GM21786 (cell line): ENCODE results near the gene CAMTA1.

ENCODE experiments used
- ATAC-seq: cut with Tn5 transposase; IDR thresholded peaks from one replicate; pipeline ENCODE4 v1.9.1; 2021; ENCODE audit not compliant: unreplicated experiment

Gene CAMTA1

DNA sequence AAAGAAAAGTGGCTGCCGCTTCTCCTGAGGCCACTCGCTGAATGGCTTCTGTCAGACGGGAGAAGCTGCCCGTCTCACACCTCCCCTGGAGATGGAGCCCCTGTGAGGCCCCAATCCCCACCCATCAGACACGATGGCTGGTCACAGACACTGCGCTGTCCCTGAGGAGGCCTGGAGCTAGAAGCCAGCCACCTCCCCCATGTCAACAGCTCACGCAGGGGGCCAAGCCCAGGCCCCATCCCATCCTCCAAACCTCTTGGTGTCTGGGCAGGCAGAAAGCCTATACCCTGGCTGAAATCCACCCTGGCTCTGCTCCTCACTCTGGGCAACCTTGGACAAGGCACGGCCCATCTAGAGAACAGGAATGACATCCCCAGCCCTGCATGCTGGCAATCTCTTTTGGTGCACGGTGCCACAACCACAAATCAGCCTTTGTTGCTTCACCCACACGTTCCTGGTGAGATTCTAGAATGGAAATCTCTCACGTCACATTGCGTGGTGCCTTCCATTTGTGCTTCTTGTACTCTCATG, 711.9 kb downstream of the CAMTA1 start:
- ATAC-seq: no peak

GRCh38 chr1:7500381-7501083, 715.3 kb downstream of the CAMTA1 start:
- ATAC-seq: no peak

GRCh38 chr1:7501084-7501491, 715.8 kb downstream of the CAMTA1 start:
- ATAC-seq: no peak

DNA sequence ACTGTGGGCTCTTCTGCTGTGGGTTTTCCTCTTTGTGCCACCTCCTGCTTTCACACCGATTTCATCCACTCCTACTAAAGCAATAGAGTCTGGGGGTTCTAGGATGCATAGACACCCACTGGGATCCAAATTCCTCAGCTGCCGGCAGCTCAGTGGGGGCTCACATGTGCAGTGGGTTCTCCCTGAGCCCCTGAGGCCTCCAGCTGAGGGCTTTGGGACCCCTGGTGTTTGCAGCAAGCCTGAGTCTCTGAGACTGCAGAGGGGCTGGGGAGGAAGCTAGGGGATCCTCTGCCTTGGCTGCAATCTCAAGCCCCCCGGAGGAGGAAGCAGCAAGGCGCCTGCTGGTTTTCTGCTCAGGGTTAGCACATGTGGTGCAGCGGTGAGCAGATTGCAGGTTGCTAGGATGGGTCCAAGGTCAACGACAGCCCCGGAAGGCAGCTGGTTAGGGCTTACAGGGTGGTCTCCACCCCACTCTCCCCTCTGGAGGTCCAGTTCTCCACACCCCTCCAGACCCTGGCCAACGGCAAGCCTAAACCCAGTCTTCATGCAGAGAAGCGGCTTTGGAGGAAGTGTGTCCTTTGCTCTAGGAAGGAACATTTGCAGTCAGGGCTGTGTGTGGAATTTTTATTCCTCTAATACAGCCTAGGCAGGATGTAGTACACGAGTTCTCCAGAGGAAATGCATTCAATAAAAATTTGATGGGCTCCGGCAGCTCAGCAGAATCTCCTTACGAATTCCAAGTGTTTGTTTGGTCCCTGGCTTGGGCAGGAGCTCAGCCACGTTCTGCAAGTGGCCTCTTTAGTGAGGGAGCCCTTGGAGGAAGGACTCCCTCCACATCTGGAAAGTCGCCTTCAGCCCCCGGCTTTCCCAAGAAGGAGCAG, 716.7 kb downstream of the CAMTA1 start:
- ATAC-seq: no peak

- ATAC-seq: no peak
Observed at GRCh38 chr1:7503691-7504437, 718.6 kb downstream of the CAMTA1 start.

DNA sequence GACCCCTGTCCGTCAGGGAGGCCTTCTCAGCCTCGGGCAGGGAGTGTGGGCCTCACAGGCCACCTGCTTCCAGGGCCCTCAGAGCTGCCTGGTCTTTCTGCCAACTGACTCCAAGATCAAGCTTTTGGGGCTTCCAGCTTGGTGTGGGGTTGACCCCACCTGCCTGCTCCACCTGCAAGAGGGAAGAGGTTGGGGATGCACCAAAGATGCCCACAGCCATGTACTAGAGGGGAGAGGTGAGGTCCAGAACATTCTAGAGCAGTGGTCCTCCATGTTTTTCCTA, 719.1 kb downstream of the CAMTA1 start:
- ATAC-seq: no peak

DNA sequence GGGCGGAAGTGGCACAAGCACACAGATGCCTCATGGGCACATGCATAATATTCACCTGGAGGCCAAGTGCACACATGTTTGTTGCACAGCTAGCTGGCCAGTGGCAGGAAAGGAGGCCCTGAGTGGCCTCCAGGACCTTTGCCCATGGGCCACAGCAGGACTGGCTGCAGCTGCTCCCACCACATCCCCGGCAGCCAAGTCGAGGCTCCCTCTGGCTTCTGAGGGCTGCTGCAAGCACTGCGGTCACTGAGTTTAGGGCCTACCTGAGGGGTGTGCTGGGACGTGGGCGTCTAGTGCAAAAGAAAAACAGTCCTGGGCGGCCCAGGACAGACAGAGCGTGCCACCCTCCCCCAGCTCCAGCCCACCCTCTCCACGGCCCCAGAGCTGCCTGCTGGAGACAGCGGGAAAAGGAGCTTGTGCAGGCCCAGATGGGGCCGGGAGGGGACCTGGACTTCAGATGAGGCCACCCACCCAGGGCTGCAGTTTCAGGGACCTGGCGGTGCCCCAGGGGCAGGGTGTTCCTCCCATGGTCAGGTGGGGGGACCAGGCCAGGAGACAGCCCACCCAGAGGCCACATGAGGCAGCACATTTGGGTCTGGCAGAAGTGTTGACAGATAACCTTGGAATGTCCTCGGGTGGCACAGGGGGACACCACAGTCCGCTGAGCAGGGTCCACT, 720.0 kb downstream of the CAMTA1 start:
- no peak for ATAC-seq

DNA sequence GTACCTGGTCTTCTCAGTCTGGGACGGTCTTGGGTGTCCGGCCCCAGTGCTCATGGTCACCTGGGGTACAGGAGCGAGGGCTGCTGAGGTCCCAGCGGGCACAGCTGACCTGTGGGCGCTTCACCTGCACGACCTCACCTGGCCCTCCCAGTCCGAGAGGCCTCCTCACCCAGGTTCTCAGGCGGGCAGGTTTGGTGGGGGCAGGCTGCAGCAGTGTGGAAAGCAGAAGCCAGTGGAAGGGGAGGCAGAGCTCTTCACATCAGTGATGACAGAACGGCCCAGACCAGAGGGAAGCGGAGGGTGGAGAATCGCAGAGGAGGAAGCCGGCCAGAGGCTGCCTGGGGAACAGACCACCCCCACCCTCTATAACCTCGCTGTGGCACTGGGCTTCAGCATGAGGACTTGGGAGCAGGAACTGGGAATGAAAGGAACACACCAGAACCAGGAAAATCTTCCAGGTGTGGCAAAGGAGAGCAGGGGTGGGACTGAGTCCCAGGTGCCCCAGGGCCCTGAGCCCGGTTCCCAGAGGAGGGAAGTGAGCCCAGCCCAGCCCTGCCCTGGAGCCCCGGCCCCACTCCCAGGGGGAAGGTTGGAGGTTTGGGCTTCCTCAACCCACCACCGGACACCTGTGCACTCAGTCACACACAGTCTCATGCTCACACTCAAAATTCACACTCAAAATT, 720.7 kb downstream of the CAMTA1 start:
- no peak for ATAC-seq

DNA sequence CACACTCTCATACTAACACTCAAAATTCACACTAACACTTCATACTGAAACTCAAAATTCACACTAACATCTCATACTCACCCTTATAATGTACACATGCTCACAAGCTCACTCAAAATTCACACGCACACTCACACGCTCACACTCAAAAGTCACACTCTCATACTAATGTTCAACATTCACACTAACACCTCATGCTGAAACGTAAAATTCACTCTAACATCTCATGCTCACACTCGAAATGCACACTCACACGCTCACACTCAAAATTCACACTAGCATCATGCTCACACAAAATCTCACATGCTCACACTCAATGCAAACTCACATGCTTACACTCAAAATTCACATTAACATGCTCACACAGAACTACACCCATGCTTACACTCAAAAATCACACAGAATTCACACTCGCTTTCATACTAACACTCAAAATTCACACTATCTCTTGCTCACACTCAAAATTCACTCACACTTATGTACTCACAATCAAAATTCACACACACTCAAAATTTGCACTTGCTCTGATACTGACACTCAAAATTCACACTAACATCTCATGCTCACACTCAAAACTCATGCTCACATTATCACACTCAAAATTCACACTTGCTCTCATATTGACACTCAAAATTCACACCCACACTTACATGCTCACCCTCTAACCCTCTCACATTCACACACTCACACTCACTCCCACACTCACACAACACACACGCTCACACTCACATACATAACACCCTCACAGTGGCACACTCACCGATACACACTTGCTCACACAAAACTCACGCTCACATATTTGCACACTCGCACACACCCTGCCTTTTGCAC, 721.4 kb downstream of the CAMTA1 start:
- ATAC-seq: no peak

GRCh38 chr1:7507285-7508019, 722.2 kb downstream of the CAMTA1 start:
- ATAC-seq: no peak

- ATAC-seq: no peak
Observed at GRCh38 chr1:7508052-7508933, 723.0 kb downstream of the CAMTA1 start.

DNA sequence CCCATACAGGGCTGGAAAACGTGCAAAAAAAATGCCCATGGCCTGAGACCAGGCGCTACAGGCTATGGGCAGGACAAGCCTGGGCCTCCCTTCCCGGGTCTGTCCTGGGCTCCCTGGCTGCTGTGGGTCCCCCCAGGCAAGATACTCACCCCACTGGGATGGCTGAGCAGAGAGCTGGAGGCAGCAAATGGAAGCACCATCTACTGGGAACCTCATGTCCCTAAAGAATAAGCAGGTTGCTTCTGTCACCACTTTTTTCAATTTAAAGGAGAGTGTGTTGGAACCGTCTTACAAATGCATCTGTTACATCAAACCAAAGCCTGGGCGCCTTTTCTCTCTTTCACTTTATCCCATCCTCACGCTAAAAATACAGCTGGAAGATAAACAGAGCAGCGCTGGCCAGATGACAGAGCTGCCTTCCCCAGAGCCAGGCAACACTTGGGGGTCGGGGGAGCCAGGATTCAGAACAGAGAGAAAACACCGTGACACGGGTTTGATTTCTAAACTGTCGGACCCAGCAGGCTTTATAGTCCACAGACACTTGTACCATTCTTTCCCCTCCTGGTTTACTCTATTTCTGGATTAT, 723.8 kb downstream of the CAMTA1 start:
- no peak for ATAC-seq

DNA sequence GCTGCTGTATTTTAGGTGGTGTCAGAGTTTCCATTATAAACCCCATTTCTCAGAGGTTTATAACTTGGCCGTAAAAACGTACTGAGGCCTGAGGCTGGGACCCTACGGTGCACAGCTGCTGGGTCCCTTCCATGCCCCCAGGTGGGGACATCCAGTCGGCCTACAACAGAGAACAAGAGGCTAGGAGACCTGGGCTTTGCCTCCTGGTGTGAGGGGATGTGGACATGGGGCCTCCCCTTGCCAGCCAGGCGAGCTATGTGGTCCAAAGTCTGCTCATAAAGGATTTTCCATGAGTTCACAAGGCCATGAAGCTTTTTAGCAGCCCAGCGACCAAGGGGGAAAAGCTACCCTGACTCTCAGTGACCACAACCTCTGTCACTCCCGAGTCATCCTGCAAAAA, 724.3 kb downstream of the CAMTA1 start:
- ATAC-seq: no peak

- ATAC-seq: no peak
Observed at GRCh38 chr1:7510389-7510931, 725.2 kb downstream of the CAMTA1 start.

DNA sequence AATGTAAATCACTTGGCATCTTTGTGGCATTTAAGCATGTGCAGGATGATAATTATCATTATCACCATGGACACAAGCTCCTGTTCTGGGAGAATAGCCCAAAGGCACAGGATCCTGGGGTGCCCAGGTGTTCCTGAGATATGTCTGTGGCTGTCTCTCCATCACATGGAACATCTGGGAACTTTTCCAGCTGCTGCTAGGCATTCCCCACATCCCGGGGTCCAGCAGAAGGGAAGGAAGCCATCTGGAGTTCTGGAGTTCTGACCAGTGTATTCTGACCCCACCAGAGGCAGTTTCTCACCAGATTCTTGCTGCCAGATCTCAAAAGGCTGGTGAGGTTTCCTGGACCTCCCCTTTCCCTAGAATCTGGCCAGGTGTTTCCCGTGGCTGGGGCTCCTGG, 726.1 kb downstream of the CAMTA1 start:
- ATAC-seq: no peak

DNA sequence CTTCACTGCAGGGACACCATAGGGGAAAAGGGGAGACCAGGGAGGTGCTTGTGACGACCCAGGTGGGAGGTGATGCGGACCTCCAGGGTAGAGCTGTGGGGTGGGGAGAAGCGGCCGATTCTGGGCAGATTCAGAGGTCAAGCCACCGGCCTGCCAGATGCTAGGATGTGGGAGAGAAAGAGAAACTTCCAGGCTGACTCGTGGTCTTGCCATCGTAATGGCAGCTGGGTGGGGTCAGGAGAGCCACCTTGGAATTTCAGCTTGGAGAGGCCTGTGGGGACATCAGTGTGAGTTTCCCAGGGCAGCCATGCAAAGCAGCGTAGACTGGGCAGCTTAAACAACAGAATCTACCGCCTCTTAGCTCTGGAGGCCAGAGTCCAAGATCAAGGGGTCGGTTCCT, 727.8 kb downstream of the CAMTA1 start:
- ATAC-seq: no peak

- ATAC-seq: no peak
Observed at GRCh38 chr1:7515175-7515574, 729.9 kb downstream of the CAMTA1 start.
